Peyer's patch (tissue), 4 donors: Measurements from ENCODE around the gene ZNF595. TPM values are rescaled to one million over a fixed set of nuclear protein-coding genes. Genes with fewer than 3 reads are reported as not detected.
A peak's percentile ranks its signal among the peaks of the same experiment; 100 is the strongest.
"Not testable (repeated sequence)": the region's sequence is repeated elsewhere in the genome, so short reads cannot be mapped to it uniquely, and the experiment has no call there.

ENCODE experiments used
- DNase-seq, 3 donors: peaks; one replicate each; pipeline ENCODE4 v3.0.0-alpha.2; 2017 to 2019
- H3K27ac ChIP-seq, 4 donors: fragments of 200-600 bp; sonication (generic); one replicate each; pipeline ENCODE4 v1.5.1; 2016 to 2019
- H3K27me3 ChIP-seq, 2 donors: fragments of 200-600 bp; sonication (generic); one replicate each; pipeline ENCODE4 v1.5.1; 2019
- H3K36me3 ChIP-seq, 3 donors: fragments of 200-600 bp; sonication (generic); one replicate each; pipeline ENCODE4 v1.5.1; 2016 to 2019
- H3K4me1 ChIP-seq, 4 donors: fragments of 200-600 bp; sonication (generic); one replicate each; pipeline ENCODE4 v1.5.1; 2016 to 2019
- H3K4me3 ChIP-seq, 4 donors: fragments of 200-600 bp; sonication (generic); 1 replicate in 3 of 4; 2 replicates in 1 of 4; pipeline ENCODE4 v1.5.1; 2016 to 2019; ENCODE audit warnings: mild to moderate bottlenecking in 1 of 4
- H3K9me3 ChIP-seq, 4 donors: fragments of 200-600 bp; sonication (generic); one replicate each; pipeline ENCODE4 v1.5.1; 2016 to 2019; ENCODE audit warnings: mild to moderate bottlenecking in 1 of 4
- POLR2A ChIP-seq, 2 donors: fragments of 450-650 bp; IDR thresholded peaks; one replicate each; pipeline ENCODE4 v1.5.1; 2017; ENCODE audit warnings: antibody characterized with exemption in 2 of 2, mild to moderate bottlenecking in 2 of 2, moderate library complexity in 2 of 2
- total RNA-seq, 4 donors: library from RNA; depleted of rRNA; stranded (reverse); fragments of >200 nt; gene quantifications; one replicate each; pipeline ENCODE4 v1.1.0, GENCODE V29; 2016
- TF ChIP-seq, protein P1 (sequence below), 6 experiments: fragments of 450-650 bp in 4 of 6; fragments of 200-600 bp in 2 of 6; sonication (generic) in 1 of 6; IDR thresholded peaks; one replicate each; pipeline ENCODE4 v1.5.1; 2017 to 2019; ENCODE audit warnings: antibody characterized with exemption in 6 of 6, mild to moderate bottlenecking in 3 of 6, moderate library complexity in 1 of 6

Gene ZNF595
- total RNA-seq, 4 donors from 2014 or later, result 8.9 to 52.8 (median 26.9) TPM

DNA sequence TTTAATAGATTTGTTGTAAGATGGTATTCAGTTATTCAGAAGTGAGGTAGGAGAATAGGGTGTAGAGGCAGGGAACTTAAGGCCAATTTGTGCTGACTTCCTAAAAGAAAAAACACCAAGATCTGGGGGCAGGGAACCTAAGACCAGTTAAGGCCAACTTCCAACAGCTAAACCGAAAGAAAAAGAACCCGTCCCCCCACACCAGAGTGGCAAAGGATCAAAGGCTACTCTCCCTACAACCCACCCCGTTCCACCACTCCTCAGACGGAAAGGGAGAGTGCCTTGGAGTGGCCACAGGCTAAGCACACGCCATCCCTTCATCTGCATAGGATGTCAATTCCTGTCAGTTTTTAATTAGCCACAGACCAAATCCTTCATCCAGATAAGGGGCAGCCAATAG, 67.5 kb downstream of the ZNF595 start:
- Histone ChIP-seq H3K9me3 (peaks cover 0 to 14% (median 6%) of the 10 kb centered on the region in 4 donors), H3K4me1 (peaks cover 0 to 4% (median 1%) of the 10 kb centered on the region in 4 donors), H3K4me3 (no peak overlapping the region), H3K36me3 (no peaks in the 10 kb centered on the region), H3K27me3 (no peaks in the 10 kb centered on the region), H3K27ac (no peak overlapping the region)
- TF ChIP-seq POLR2A (IDR thresholded peaks at IDR 0.05), result no peak
- TF ChIP-seq, protein P1, sequence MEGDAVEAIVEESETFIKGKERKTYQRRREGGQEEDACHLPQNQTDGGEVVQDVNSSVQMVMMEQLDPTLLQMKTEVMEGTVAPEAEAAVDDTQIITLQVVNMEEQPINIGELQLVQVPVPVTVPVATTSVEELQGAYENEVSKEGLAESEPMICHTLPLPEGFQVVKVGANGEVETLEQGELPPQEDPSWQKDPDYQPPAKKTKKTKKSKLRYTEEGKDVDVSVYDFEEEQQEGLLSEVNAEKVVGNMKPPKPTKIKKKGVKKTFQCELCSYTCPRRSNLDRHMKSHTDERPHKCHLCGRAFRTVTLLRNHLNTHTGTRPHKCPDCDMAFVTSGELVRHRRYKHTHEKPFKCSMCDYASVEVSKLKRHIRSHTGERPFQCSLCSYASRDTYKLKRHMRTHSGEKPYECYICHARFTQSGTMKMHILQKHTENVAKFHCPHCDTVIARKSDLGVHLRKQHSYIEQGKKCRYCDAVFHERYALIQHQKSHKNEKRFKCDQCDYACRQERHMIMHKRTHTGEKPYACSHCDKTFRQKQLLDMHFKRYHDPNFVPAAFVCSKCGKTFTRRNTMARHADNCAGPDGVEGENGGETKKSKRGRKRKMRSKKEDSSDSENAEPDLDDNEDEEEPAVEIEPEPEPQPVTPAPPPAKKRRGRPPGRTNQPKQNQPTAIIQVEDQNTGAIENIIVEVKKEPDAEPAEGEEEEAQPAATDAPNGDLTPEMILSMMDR (IDR thresholded peaks at IDR 0.05), result no peak
- no peak for DNase-seq

DNA sequence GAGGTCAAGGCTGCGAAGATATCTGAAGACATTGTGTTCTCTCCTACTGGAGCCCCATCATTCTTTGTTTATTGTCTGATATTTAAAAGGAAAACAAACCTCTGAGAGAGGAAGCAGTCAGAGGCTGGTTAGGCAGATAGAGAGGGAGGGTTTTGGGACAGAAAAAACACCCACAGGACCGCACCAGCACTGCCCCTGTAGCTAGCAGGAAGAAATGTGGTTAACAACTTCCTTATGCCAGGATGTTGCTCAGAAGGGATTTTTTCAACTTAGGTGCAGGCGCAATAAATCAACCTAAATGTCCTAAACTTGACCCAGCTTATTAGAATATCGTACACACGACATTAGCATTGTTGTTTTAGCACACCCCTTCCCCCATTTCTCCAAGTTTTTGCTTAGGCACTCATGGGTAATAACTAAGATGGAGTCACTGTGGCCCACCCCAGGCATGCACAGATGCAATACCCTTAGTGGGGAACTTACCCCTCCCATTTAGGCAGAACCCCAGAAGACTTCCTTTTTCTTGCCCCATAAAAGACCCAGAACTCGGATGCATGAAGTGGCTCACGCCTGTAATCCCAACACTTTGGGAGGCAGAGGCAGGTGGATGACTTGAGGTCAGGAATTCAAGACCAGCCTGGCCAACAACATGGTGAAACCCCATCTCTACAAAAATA, 68.4 kb downstream of the ZNF595 start:
- Histone ChIP-seq H3K9me3 (peaks cover 0 to 14% (median 6%) of the 10 kb centered on the region in 4 donors), H3K27ac (no peak overlapping the region), H3K36me3 (no peaks in the 10 kb centered on the region), H3K27me3 (no peaks in the 10 kb centered on the region), H3K4me3 (no peak overlapping the region), H3K4me1 (peaks cover 0 to 6% (median 2%) of the 10 kb centered on the region in 4 donors)
- TF ChIP-seq, protein P1 (IDR thresholded peaks at IDR 0.05), result no peak
- TF ChIP-seq POLR2A (IDR thresholded peaks at IDR 0.05), result no peak
- no peak for DNase-seq

DNA sequence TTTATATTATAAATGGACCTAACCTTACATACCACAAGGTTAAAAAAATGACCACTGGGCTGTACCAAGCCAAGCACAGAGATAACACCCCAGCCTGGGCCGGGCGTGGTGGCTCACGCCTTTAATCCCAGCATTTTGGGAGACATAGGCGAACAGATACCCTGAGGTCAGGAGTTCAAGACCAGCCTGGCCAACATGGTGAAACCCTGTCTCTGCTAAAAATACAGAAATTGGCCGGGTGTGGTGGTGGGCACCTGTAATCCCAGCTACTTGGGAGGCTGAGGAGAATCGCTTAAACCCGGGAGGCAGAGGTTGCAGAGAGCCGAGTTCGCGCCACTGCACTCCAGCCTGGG, 70.8 kb downstream of the ZNF595 start:
- not testable (repeated sequence) for H3K27me3 ChIP-seq, DNase-seq, H3K4me1 ChIP-seq
- Histone ChIP-seq H3K36me3 (peaks cover 0 to 12% (median 0%) of the 10 kb centered on the region in 3 donors), H3K9me3 (peaks cover 0 to 17% (median 7%) of the 10 kb centered on the region in 4 donors), H3K4me3 (peak overlapping the region in 3 of 4 donors; percentile 59 to 85 (median 77)), H3K27ac (peak overlapping the region in 3 of 4 donors; percentile 81 to 90 (median 86))

DNA sequence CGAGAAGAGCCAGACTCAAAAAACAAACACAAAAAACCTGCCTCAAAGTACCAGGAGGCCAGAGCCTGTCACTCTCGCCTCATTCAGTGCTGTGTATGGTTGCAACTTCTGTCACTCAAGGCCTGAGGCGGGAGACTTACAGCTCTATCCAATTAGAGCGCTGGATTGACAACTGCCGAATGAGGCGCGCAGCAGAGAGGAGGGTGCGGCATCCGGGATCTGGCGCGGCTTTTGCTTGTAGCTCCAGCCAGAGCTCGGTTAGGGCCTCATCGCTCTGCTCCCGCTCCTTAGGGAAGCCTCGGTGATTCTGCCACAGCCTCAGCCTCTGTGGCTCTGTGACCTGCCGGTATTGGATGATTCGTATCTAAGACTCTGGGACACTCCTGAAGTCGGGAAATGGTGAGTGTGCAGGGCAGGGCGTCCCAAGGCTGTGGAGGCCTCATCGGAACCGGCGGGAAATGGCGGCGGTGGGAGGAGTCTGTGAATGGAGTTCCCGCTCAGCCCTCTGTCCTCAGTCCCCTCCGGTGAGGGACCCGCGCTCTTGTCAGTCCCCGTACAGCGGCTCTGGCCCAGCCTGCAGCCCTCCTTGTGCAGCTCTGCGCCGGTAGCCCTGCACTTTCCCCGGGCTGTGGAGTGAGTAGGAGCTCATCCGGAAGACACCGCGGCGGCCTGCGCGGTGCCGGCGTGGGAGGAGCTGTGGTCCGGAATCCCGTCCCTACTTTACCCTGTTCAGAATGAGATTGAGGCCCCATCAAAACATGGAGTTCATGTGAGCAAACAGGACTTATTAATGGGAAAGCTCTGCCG, 71.4 kb downstream of the ZNF595 start, which contains the start of gene ZNF718:
ZNF718 (plus strand) TSS at position 227 of the 807 bp plus-strand sequence; CDS start at position 397, 170 bp downstream.
- TF ChIP-seq, protein P1 (IDR thresholded peaks at IDR 0.05), result no peak
- TF ChIP-seq POLR2A (IDR thresholded peaks at IDR 0.05), result peak; percentile 56 to 67
- peak within 1 kb of the TSS; percentile 70 to 90 (median 84) for H3K27ac ChIP-seq
- peaks cover 0 to 12% (median 0%) of the 10 kb centered on the region in 3 donors for H3K36me3 ChIP-seq
- H3K9me3 ChIP-seq, result peaks cover 0 to 20% (median 7%) of the 10 kb centered on the region in 4 donors
- peak within 1 kb of the TSS; percentile 59 to 85 (median 70) for H3K4me3 ChIP-seq
- peaks cover 0 to 6% (median 2%) of the 10 kb centered on the region in 4 donors for H3K4me1 ChIP-seq
- H3K27me3 ChIP-seq, result no peaks in the 10 kb centered on the region
- peak; percentile 90 to 97 (median 94) for DNase-seq

DNA sequence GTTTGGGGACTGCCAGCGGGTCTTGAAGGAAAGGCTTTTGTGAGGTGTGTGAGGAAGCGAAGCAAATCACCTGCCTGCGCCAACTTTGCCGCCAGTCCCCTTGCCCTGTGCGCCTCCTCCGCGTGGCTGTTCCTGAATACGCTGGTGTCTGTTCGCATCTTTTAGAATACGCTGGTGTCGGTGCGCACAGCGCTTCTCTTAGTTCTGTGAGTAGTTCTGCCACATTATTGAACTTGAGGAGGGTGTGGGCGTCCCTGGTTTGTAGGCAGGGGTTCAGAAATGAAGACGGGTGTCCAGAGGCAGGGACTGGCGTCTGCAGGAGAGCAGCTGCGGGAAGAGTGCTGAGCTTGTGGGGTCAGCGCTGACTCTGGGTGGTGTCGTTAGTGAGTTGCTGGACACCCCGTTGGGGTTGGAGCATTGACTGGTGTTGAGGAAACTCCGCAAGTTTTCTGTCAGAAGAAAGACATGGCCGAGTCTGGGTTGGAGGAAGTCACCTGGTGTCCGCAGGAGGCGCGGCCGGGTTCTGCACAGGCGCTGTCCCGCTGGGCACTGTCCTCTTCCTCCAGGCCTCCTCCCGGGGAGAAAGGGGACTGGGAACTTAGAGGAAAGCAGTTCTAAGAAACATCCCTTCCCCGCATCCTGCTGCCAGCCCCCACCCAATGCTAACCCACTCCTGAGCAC, 72.1 kb downstream of the ZNF595 start:
- peak overlapping the region; percentile 59 to 85 (median 70) for H3K4me3 ChIP-seq
- H3K27ac ChIP-seq, result peak overlapping the region; percentile 70 to 90 (median 84)
- H3K27me3 ChIP-seq, result no peaks in the 10 kb centered on the region
- peaks cover 0 to 6% (median 2%) of the 10 kb centered on the region in 4 donors for H3K4me1 ChIP-seq
- peaks cover 0 to 12% (median 0%) of the 10 kb centered on the region in 3 donors for H3K36me3 ChIP-seq
- TF ChIP-seq, protein P1 (IDR thresholded peaks at IDR 0.05), result no peak
- no peak for TF ChIP-seq POLR2A (IDR thresholded peaks at IDR 0.05)
- H3K9me3 ChIP-seq, result peaks cover 0 to 20% (median 7%) of the 10 kb centered on the region in 4 donors
- peak; percentile 38 to 61 (median 57) for DNase-seq
